ENCODE measurements around the gene TRPM7. TPM values are rescaled to one million over a fixed set of nuclear protein-coding genes. Genes with fewer than 3 reads are reported as not detected.

The TRPM7 gene
- total and polyA plus RNA-seq, 4 donors = 6.3 to 81.1 (median 24.0) TPM

DNA sequence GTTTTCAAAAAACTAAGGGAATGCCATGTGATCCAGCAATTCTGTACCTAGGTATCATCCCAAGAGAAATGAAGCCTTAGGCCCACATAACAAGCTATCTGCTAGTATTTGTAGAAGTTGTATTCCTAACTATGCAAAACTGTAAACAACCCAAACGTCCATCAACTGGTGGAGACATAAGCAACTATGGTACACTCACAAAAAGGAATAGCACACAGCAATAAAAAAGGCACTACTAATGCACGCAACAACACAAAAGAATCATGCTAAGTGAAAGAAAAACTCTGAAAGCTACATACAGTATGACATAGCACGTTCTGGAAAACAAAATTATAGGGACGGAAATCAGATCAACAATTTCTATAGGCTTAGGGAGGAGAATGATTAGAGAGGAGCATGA is 155.4 kb downstream of the TRPM7 start:
- H3K9ac ChIP-seq (ENCODE audit: low read depth in 1 of 2, low read length in 2 of 2) = no peak overlapping the region
- no peak for TF ChIP-seq RAD21 (IDR thresholded peaks at IDR 0.05)
- H3K27me3 ChIP-seq (ENCODE audit: control insufficient read depth in 4 of 4, insufficient read depth in 4 of 4, low read length in 3 of 4) = no peaks in the 10 kb centered on the region
- no peak overlapping the region for H3K27ac ChIP-seq (ENCODE audit: low read depth in 1 of 2, low read length in 2 of 2)
- no peak overlapping the region for H3K4me3 ChIP-seq (ENCODE audit: low read depth in 1 of 3, low read length in 3 of 3)
- no peak for DNase-seq (ENCODE audit: low spot score)
- H3K9me3 ChIP-seq (ENCODE audit: control insufficient read depth in 4 of 4, low read length in 3 of 4) = no peaks in the 10 kb centered on the region
- no peaks in the 10 kb centered on the region for H3K4me1 ChIP-seq (ENCODE audit: control insufficient read depth in 4 of 4, insufficient read depth in 4 of 4, low read length in 3 of 4)
- 92% methylated on average over 4 of the region's 4 CpGs for WGBS
- H3K36me3 ChIP-seq (ENCODE audit: control insufficient read depth in 4 of 4, insufficient read depth in 3 of 4, low read depth in 1 of 4, low read length in 3 of 4) = peaks cover 0 to 1% (median 0%) of the 10 kb centered on the region in 4 donors

DNA sequence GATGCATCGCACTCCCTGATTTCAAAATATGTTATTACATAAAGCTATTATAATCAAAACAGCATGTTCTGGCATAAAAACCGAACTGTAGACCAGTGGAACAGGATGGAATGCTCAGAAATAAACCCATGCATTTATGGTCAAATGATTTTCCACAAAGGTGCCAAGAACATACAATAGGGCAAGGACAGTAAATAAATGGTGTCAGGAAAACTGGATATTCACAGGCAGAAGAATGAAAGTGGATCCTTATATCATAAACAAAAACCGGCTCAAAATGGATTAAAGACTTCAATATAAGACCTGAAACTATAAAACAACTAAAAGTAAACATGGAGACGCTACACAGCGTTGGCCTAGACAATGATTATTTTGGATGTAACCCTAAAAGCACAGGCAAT is 162.7 kb downstream of the TRPM7 start:
- no peaks in the 10 kb centered on the region for H3K27me3 ChIP-seq (ENCODE audit: control insufficient read depth in 4 of 4, insufficient read depth in 4 of 4, low read length in 3 of 4)
- H3K9ac ChIP-seq (ENCODE audit: low read depth in 1 of 2, low read length in 2 of 2) = no peak overlapping the region
- H3K4me3 ChIP-seq (ENCODE audit: low read depth in 1 of 3, low read length in 3 of 3) = no peak overlapping the region
- DNase-seq (ENCODE audit: low spot score) = no peak
- no peaks in the 10 kb centered on the region for H3K4me1 ChIP-seq (ENCODE audit: control insufficient read depth in 4 of 4, insufficient read depth in 4 of 4, low read length in 3 of 4)
- no peak overlapping the region for H3K27ac ChIP-seq (ENCODE audit: low read depth in 1 of 2, low read length in 2 of 2)
- H3K36me3 ChIP-seq (ENCODE audit: control insufficient read depth in 4 of 4, insufficient read depth in 3 of 4, low read depth in 1 of 4, low read length in 3 of 4) = no peaks in the 10 kb centered on the region
- H3K9me3 ChIP-seq (ENCODE audit: control insufficient read depth in 4 of 4, low read length in 3 of 4) = no peaks in the 10 kb centered on the region
- TF ChIP-seq HNF4A (conservative IDR thresholded peaks at IDR 0.05) = no peak
- WGBS = 69% methylated on average over 5 of the region's 5 CpGs

DNA sequence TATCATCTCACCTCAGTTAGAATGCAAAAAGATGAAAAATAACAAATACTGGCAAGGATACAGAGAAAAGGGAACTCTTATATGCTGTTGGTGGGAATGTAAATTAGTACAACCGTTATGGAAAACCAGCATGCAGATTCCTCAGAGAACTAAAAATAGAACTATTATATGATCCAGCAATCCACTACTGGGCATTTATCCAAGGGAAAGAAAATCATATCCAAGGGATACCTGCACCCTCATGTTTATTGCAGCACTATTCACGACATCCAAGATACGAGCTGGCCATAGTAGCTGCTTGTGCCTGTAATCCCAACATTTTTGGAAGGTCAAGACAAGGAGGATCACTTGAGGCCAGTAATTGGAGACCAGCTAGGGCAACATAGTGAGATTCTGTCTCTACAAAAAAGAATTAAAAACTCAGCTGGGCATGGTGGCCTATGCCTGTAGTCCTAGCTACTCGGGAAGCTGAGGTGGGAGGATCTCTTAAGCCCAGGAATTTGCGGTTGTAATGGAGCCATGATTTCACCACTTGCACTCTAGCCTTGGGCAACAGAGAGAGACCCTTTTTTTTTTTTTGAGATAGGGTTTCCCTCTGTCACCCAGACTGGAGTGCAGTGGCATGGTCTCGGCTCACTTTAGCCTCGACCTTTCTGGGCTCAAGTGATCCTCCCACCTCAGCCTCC is 166.7 kb downstream of the TRPM7 start:
- Histone ChIP-seq H3K4me3 (ENCODE audit: low read depth in 1 of 3, low read length in 3 of 3) (no peak overlapping the region), H3K9me3 (ENCODE audit: control insufficient read depth in 4 of 4, low read length in 3 of 4) (no peaks in the 10 kb centered on the region), H3K27me3 (ENCODE audit: control insufficient read depth in 4 of 4, insufficient read depth in 4 of 4, low read length in 3 of 4) (no peaks in the 10 kb centered on the region), H3K36me3 (ENCODE audit: control insufficient read depth in 4 of 4, insufficient read depth in 3 of 4, low read depth in 1 of 4, low read length in 3 of 4) (no peaks in the 10 kb centered on the region), H3K27ac (ENCODE audit: low read depth in 1 of 2, low read length in 2 of 2) (no peak overlapping the region), H3K4me1 (ENCODE audit: control insufficient read depth in 4 of 4, insufficient read depth in 4 of 4, low read length in 3 of 4) (no peaks in the 10 kb centered on the region), H3K9ac (ENCODE audit: low read depth in 1 of 2, low read length in 2 of 2) (no peak overlapping the region)
- WGBS = 90% methylated on average over 7 of the region's 7 CpGs
- no peak for TF ChIP-seq TAF1 (conservative IDR thresholded peaks at IDR 0.05)
- no peak for TF ChIP-seq RAD21 (IDR thresholded peaks at IDR 0.05)
- TF ChIP-seq RXRA (IDR thresholded peaks at IDR 0.05) = no peak
- TF ChIP-seq EGR1 (IDR thresholded peaks at IDR 0.05; ENCODE audit: low read depth in 2 of 2) = no peak
- TF ChIP-seq FOXA1 (IDR thresholded peaks at IDR 0.05) = no peak
- TF ChIP-seq, protein P1, sequence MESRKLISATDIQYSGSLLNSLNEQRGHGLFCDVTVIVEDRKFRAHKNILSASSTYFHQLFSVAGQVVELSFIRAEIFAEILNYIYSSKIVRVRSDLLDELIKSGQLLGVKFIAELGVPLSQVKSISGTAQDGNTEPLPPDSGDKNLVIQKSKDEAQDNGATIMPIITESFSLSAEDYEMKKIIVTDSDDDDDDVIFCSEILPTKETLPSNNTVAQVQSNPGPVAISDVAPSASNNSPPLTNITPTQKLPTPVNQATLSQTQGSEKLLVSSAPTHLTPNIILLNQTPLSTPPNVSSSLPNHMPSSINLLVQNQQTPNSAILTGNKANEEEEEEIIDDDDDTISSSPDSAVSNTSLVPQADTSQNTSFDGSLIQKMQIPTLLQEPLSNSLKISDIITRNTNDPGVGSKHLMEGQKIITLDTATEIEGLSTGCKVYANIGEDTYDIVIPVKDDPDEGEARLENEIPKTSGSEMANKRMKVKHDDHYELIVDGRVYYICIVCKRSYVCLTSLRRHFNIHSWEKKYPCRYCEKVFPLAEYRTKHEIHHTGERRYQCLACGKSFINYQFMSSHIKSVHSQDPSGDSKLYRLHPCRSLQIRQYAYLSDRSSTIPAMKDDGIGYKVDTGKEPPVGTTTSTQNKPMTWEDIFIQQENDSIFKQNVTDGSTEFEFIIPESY (IDR thresholded peaks at IDR 0.05) = no peak
- no peak for TF ChIP-seq HNF4A (conservative IDR thresholded peaks at IDR 0.05)
- no peak for TF ChIP-seq NR2F2 (IDR thresholded peaks at IDR 0.05)
- TF ChIP-seq, protein P2, sequence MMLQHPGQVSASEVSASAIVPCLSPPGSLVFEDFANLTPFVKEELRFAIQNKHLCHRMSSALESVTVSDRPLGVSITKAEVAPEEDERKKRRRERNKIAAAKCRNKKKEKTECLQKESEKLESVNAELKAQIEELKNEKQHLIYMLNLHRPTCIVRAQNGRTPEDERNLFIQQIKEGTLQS (IDR thresholded peaks at IDR 0.05) = no peak
- no peak for TF ChIP-seq YY1 (IDR thresholded peaks at IDR 0.05)
- no peak for TF ChIP-seq MAX (IDR thresholded peaks at IDR 0.05)
- no peak for DNase-seq (ENCODE audit: low spot score)

- H3K4me3 ChIP-seq (ENCODE audit: low read depth in 1 of 3, low read length in 3 of 3) = no peak overlapping the region
- no peaks in the 10 kb centered on the region for H3K4me1 ChIP-seq (ENCODE audit: control insufficient read depth in 4 of 4, insufficient read depth in 4 of 4, low read length in 3 of 4)
- H3K27me3 ChIP-seq (ENCODE audit: control insufficient read depth in 4 of 4, insufficient read depth in 4 of 4, low read length in 3 of 4) = no peaks in the 10 kb centered on the region
- no peak for DNase-seq (ENCODE audit: low spot score)
- no peak overlapping the region for H3K9ac ChIP-seq (ENCODE audit: low read depth in 1 of 2, low read length in 2 of 2)
- H3K36me3 ChIP-seq (ENCODE audit: control insufficient read depth in 4 of 4, insufficient read depth in 3 of 4, low read depth in 1 of 4, low read length in 3 of 4) = peaks cover 0 to 1% (median 0%) of the 10 kb centered on the region in 4 donors
- H3K9me3 ChIP-seq (ENCODE audit: control insufficient read depth in 4 of 4, low read length in 3 of 4) = no peaks in the 10 kb centered on the region
- no peak overlapping the region for H3K27ac ChIP-seq (ENCODE audit: low read depth in 1 of 2, low read length in 2 of 2)
- TF ChIP-seq RAD21 (IDR thresholded peaks at IDR 0.05) = no peak
- TF ChIP-seq GABPA (IDR thresholded peaks at IDR 0.05 in 1 of 2, conservative IDR thresholded peaks at IDR 0.05 in 1 of 2) = no peak
- TF ChIP-seq, protein P2 (IDR thresholded peaks at IDR 0.05) = no peak
- TF ChIP-seq FOXA1 (IDR thresholded peaks at IDR 0.05) = no peak
- no peak for TF ChIP-seq SP1 (IDR thresholded peaks at IDR 0.05)
- TF ChIP-seq HNF4G (IDR thresholded peaks at IDR 0.05) = no peak
- TF ChIP-seq JUND (IDR thresholded peaks at IDR 0.05) = no peak
- no peak for TF ChIP-seq REST (IDR thresholded peaks at IDR 0.05)
- no peak for TF ChIP-seq MAX (IDR thresholded peaks at IDR 0.05)
Observed at GRCh38 chr15:50513001-50513400, 173.6 kb downstream of the TRPM7 start.

All from liver (tissue), 9 donors.